ENCODE data around the gene TICRR. TPM values are rescaled to one million over a fixed set of nuclear protein-coding genes. Genes with fewer than 3 reads are reported as not detected.

TICRR gene
- total and polyA plus RNA-seq, 2 of the 13 experiments (the other 11 are each of a cell fraction or from before 2014, with no cell fraction given): 4.1 to 14.3 TPM

DNA sequence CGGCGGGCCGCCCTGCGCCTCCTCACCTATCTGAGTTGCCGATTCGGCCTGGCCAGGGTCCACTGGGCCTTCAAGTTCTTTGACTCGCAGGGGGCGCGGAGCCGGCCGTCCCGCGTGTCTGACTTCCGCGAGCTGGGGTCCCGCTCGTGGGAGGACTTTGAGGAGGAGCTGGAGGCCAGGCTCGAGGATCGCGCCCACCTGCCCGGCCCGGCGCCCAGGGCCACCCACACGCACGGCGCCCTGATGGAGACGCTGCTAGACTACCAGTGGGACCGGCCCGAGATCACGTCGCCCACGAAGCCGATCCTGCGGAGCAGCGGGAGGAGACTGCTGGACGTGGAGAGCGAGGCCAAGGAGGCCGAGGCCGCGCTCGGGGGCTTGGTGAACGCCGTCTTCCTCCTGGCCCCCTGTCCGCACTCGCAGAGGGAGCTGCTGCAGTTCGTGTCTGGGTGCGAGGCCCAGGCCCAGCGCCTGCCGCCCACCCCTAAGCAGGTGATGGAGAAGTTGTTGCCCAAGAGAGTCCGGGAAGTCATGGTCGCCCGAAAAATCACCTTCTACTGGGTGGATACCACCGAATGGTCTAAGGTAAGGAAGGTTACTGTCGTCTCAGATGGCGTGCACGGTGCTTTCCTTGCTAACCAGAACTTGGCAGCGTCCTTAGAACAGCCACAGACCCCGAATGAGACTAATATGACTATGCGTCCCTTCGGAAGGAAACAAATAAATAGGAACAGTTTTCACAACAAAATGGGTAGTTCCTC lies 567 bp downstream of the TICRR start (continued):
- TF ChIP-seq, protein P1, sequence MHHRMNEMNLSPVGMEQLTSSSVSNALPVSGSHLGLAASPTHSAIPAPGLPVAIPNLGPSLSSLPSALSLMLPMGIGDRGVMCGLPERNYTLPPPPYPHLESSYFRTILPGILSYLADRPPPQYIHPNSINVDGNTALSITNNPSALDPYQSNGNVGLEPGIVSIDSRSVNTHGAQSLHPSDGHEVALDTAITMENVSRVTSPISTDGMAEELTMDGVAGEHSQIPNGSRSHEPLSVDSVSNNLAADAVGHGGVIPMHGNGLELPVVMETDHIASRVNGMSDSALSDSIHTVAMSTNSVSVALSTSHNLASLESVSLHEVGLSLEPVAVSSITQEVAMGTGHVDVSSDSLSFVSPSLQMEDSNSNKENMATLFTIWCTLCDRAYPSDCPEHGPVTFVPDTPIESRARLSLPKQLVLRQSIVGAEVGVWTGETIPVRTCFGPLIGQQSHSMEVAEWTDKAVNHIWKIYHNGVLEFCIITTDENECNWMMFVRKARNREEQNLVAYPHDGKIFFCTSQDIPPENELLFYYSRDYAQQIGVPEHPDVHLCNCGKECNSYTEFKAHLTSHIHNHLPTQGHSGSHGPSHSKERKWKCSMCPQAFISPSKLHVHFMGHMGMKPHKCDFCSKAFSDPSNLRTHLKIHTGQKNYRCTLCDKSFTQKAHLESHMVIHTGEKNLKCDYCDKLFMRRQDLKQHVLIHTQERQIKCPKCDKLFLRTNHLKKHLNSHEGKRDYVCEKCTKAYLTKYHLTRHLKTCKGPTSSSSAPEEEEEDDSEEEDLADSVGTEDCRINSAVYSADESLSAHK (CRISPR knock-in tag; IDR thresholded peaks at IDR 0.05; ENCODE audit: borderline replicate concordance): no peak
- TF ChIP-seq KLF11 (CRISPR knock-in tag; IDR thresholded peaks at IDR 0.05): no peak
- TF ChIP-seq CCDC6 (CRISPR knock-in tag; IDR thresholded peaks at IDR 0.05): no peak
- TF ChIP-seq, protein P2, sequence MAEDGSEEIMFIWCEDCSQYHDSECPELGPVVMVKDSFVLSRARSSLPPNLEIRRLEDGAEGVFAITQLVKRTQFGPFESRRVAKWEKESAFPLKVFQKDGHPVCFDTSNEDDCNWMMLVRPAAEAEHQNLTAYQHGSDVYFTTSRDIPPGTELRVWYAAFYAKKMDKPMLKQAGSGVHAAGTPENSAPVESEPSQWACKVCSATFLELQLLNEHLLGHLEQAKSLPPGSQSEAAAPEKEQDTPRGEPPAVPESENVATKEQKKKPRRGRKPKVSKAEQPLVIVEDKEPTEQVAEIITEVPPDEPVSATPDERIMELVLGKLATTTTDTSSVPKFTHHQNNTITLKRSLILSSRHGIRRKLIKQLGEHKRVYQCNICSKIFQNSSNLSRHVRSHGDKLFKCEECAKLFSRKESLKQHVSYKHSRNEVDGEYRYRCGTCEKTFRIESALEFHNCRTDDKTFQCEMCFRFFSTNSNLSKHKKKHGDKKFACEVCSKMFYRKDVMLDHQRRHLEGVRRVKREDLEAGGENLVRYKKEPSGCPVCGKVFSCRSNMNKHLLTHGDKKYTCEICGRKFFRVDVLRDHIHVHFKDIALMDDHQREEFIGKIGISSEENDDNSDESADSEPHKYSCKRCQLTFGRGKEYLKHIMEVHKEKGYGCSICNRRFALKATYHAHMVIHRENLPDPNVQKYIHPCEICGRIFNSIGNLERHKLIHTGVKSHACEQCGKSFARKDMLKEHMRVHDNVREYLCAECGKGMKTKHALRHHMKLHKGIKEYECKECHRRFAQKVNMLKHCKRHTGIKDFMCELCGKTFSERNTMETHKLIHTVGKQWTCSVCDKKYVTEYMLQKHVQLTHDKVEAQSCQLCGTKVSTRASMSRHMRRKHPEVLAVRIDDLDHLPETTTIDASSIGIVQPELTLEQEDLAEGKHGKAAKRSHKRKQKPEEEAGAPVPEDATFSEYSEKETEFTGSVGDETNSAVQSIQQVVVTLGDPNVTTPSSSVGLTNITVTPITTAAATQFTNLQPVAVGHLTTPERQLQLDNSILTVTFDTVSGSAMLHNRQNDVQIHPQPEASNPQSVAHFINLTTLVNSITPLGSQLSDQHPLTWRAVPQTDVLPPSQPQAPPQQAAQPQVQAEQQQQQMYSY (CRISPR knock-in tag; IDR thresholded peaks at IDR 0.05): no peak
- TF ChIP-seq RBAK (CRISPR knock-in tag; IDR thresholded peaks at IDR 0.05): no peak
- TF ChIP-seq, protein P3, sequence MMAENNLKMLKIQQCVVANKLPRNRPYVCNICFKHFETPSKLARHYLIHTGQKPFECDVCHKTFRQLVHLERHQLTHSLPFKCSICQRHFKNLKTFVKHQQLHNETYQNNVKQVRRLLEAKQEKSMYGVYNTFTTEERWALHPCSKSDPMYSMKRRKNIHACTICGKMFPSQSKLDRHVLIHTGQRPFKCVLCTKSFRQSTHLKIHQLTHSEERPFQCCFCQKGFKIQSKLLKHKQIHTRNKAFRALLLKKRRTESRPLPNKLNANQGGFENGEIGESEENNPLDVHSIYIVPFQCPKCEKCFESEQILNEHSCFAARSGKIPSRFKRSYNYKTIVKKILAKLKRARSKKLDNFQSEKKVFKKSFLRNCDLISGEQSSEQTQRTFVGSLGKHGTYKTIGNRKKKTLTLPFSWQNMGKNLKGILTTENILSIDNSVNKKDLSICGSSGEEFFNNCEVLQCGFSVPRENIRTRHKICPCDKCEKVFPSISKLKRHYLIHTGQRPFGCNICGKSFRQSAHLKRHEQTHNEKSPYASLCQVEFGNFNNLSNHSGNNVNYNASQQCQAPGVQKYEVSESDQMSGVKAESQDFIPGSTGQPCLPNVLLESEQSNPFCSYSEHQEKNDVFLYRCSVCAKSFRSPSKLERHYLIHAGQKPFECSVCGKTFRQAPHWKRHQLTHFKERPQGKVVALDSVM (CRISPR knock-in tag; IDR thresholded peaks at IDR 0.05): peak; percentile 33; the same call in 1 of the 2 replicates
- no peak for TF ChIP-seq TARDBP (CRISPR knock-in tag; IDR thresholded peaks at IDR 0.05)
- TF ChIP-seq FOSL2 (CRISPR knock-in tag; IDR thresholded peaks at IDR 0.05): no peak
- TF ChIP-seq, protein P4, sequence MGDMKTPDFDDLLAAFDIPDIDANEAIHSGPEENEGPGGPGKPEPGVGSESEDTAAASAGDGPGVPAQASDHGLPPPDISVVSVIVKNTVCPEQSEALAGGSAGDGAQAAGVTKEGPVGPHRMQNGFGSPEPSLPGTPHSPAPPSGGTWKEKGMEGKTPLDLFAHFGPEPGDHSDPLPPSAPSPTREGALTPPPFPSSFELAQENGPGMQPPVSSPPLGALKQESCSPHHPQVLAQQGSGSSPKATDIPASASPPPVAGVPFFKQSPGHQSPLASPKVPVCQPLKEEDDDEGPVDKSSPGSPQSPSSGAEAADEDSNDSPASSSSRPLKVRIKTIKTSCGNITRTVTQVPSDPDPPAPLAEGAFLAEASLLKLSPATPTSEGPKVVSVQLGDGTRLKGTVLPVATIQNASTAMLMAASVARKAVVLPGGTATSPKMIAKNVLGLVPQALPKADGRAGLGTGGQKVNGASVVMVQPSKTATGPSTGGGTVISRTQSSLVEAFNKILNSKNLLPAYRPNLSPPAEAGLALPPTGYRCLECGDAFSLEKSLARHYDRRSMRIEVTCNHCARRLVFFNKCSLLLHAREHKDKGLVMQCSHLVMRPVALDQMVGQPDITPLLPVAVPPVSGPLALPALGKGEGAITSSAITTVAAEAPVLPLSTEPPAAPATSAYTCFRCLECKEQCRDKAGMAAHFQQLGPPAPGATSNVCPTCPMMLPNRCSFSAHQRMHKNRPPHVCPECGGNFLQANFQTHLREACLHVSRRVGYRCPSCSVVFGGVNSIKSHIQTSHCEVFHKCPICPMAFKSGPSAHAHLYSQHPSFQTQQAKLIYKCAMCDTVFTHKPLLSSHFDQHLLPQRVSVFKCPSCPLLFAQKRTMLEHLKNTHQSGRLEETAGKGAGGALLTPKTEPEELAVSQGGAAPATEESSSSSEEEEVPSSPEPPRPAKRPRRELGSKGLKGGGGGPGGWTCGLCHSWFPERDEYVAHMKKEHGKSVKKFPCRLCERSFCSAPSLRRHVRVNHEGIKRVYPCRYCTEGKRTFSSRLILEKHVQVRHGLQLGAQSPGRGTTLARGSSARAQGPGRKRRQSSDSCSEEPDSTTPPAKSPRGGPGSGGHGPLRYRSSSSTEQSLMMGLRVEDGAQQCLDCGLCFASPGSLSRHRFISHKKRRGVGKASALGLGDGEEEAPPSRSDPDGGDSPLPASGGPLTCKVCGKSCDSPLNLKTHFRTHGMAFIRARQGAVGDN (CRISPR knock-in tag; IDR thresholded peaks at IDR 0.05): peak; percentile 81
- TF ChIP-seq ZNF7 (CRISPR knock-in tag; IDR thresholded peaks at IDR 0.05): no peak
- no peak for TF ChIP-seq HNRNPH1 (optimal IDR thresholded peaks at IDR 0.05; ENCODE audit: low read depth, low read length)
- TF ChIP-seq, protein P5, sequence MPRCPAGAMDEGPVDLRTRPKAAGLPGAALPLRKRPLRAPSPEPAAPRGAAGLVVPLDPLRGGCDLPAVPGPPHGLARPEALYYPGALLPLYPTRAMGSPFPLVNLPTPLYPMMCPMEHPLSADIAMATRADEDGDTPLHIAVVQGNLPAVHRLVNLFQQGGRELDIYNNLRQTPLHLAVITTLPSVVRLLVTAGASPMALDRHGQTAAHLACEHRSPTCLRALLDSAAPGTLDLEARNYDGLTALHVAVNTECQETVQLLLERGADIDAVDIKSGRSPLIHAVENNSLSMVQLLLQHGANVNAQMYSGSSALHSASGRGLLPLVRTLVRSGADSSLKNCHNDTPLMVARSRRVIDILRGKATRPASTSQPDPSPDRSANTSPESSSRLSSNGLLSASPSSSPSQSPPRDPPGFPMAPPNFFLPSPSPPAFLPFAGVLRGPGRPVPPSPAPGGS (CRISPR knock-in tag; IDR thresholded peaks at IDR 0.05): no peak; the same call in 1 of the 2 replicates
- no peak for TF ChIP-seq SALL2 (CRISPR knock-in tag; IDR thresholded peaks at IDR 0.05)
- no peak for TF ChIP-seq ZNF33A (CRISPR knock-in tag; IDR thresholded peaks at IDR 0.05; ENCODE audit: borderline replicate concordance)
- TF ChIP-seq BCL6 (CRISPR knock-in tag; IDR thresholded peaks at IDR 0.05): no peak
